ENCODE results near the gene IGF2BP3.

Gene IGF2BP3

GRCh38 chr7:23470330-23471105 lies at the start of gene IGF2BP3:
IGF2BP3 (minus strand) TSS chr7:23470491; CDS start chr7:23470110, 381 bp downstream.
- FAIRE-seq: peak; percentile 100

GRCh38 chr7:23514755-23515154 lies 44.5 kb upstream of the IGF2BP3 start:
- peak; percentile 6 for FAIRE-seq

GRCh38 chr7:23513746-23514145 lies 43.5 kb upstream of the IGF2BP3 start:
- FAIRE-seq: peak; percentile 75

GRCh38 chr7:23494009-23494408 lies 23.7 kb upstream of the IGF2BP3 start:
- no peak for FAIRE-seq

GRCh38 chr7:23491502-23491901 lies 21.2 kb upstream of the IGF2BP3 start:
- no peak for FAIRE-seq

- FAIRE-seq: no peak
Measured at GRCh38 chr7:23490357-23491135, 20.3 kb upstream of the IGF2BP3 start.

GRCh38 chr7:23488714-23489113 lies 18.4 kb upstream of the IGF2BP3 start:
- peak; percentile 3 for FAIRE-seq

GRCh38 chr7:23487670-23488069 lies 17.4 kb upstream of the IGF2BP3 start:
- FAIRE-seq: peak; percentile 66

- peak; percentile 57 for FAIRE-seq
Measured at GRCh38 chr7:23486002-23486773, 15.9 kb upstream of the IGF2BP3 start.

GRCh38 chr7:23482686-23483085 lies 12.4 kb upstream of the IGF2BP3 start:
- peak; percentile 27 for FAIRE-seq

- no peak for FAIRE-seq
Measured at GRCh38 chr7:23477962-23478866, 7.9 kb upstream of the IGF2BP3 start.

GRCh38 chr7:23477157-23477499 lies 6.8 kb upstream of the IGF2BP3 start:
- no peak for FAIRE-seq

GRCh38 chr7:23476286-23477156 lies 6.2 kb upstream of the IGF2BP3 start:
- FAIRE-seq: no peak

GRCh38 chr7:23475576-23475839 lies 5.2 kb upstream of the IGF2BP3 start:
- FAIRE-seq: no peak

GRCh38 chr7:23474829-23475575 lies 4.7 kb upstream of the IGF2BP3 start:
- FAIRE-seq: no peak

- peak; percentile 100 for FAIRE-seq
Measured at GRCh38 chr7:23474094-23474828, 4.0 kb upstream of the IGF2BP3 start.

- peak; percentile 48 for FAIRE-seq
Measured at GRCh38 chr7:23473844-23474093, 3.5 kb upstream of the IGF2BP3 start.

GRCh38 chr7:23472956-23473843 lies 2.9 kb upstream of the IGF2BP3 start:
- FAIRE-seq: no peak

- no peak for FAIRE-seq
Measured at GRCh38 chr7:23472556-23472955, 2.3 kb upstream of the IGF2BP3 start.

Data from G401.6 (cell line).